HCT116 (cell line): ENCODE measurements around the gene SLC24A2. TPM values are rescaled to one million over a fixed set of nuclear protein-coding genes. Genes with fewer than 3 reads are reported as not detected.

Experiments
- ATAC-seq: fragments of 200-7000 bp; cut with Tn5 transposase; 2 replicates; pipeline ENCODE4 v1.9.1; 2020; ENCODE audit warnings: mild to moderate bottlenecking, moderate library complexity
- BruUV-seq: library from RNA; stranded (reverse); fragments of 400-500 nt; replicated peaks from 2 replicates; lab custom pipeline; 2021; lab: Mats Ljungman, UMichigan
- CTCF ChIA-PET: fragments of 300-600 bp; sonication (Branson Sonifier 250); formaldehyde crosslinking; loops from one replicate; lab custom pipeline; 2021; ENCODE audit warnings: antibody characterized with exemption; lab: Charles Lee
- POLR2A ChIA-PET: fragments of 300-600, 350-600 bp; sonication (Branson Sonifier 250); formaldehyde crosslinking; loops from one replicate; lab custom pipeline; 2021; ENCODE audit warnings: antibody characterized with exemption; lab: Charles Lee
- RAD21 ChIA-PET, 2 experiments: fragments of 300-600 bp; sonication (Branson Sonifier 250); formaldehyde crosslinking; loops; one replicate each; lab custom pipeline; 2023; ENCODE audit warnings: low total read pairs in 2 of 2; ENCODE audit not compliant: uncharacterized antibody in 2 of 2, unreplicated experiment in 2 of 2, low non-redundant PET in 1 of 2; lab: Charles Lee
- DNase-seq: peaks from one replicate; pipeline ENCODE4 v3.0.0-alpha.2; 2010; ENCODE audit warnings: low read depth, low spot score
- H2AFZ ChIP-seq: fragments of 200-600 bp; shearing (Covaris generic), sonication (generic); 2 replicates; pipeline ENCODE4 v1.6.1; 2017; ENCODE audit warnings: low read depth, mixed run types, mixed read lengths, antibody characterized with exemption, low read length; ENCODE audit not compliant: poor library complexity, severe bottlenecking
- H3K27ac ChIP-seq: 2 replicates; pipeline ENCODE4 v1.5.1; 2012; ENCODE audit warnings: low read depth, low read length
- H3K27me3 ChIP-seq: fragments of 200-600 bp; sonication (generic); 2 replicates; pipeline ENCODE4 v1.6.1; 2016; ENCODE audit warnings: mixed run types, low read length, mixed read lengths; ENCODE audit not compliant: insufficient read depth
- H3K36me3 ChIP-seq, 2 experiments: fragments of 200-500 bp in 1 of 2; fragments of 200-600 bp in 1 of 2; sonication (Bioruptor generic) in 1 of 2; sonication (generic) in 1 of 2; 2 replicates each; pipeline versions ENCODE4 v1.5.1 to v1.6.1; 2014 to 2016; ENCODE audit warnings: low read length in 2 of 2, inconsistent platforms in 1 of 2, mixed read lengths in 1 of 2, mixed run types in 1 of 2; ENCODE audit not compliant: insufficient read depth in 2 of 2, control insufficient read depth in 1 of 2
- H3K4me1 ChIP-seq, 2 experiments: fragments of 200-600 bp in 1 of 2; sonication (generic) in 1 of 2; 2 replicates each; pipeline versions ENCODE4 v1.5.1 to v1.6.1; 2012 to 2017; ENCODE audit warnings: low read length in 2 of 2, inconsistent platforms in 1 of 2, mild to moderate bottlenecking in 1 of 2, mixed read lengths in 1 of 2, mixed run types in 1 of 2, moderate library complexity in 1 of 2; ENCODE audit not compliant: insufficient read depth in 2 of 2, control insufficient read depth in 1 of 2
- H3K4me2 ChIP-seq: fragments of 200-600 bp; sonication (generic); 2 replicates; pipeline ENCODE4 v1.6.1; 2017; ENCODE audit warnings: mixed run types, low read length, mixed read lengths
- H3K4me3 ChIP-seq, 2 experiments: fragments of 200-600 bp in 1 of 2; sonication (generic) in 1 of 2; replicated peaks in 1 of 2; 2 replicates each; pipeline ENCODE4 v1.5.1; 2011 to 2016; ENCODE audit warnings: low read length in 2 of 2, control low read depth in 1 of 2, low read depth in 1 of 2, mild to moderate bottlenecking in 1 of 2, mixed read lengths in 1 of 2, mixed run types in 1 of 2
- H3K79me2 ChIP-seq: fragments of 200-600 bp; sonication (generic); 2 replicates; pipeline ENCODE4 v1.6.1; 2017; ENCODE audit warnings: mild to moderate bottlenecking, mixed run types, low read length, moderate library complexity, mixed read lengths; ENCODE audit not compliant: insufficient read depth
- H3K9ac ChIP-seq: fragments of 200-600 bp; sonication (generic); 2 replicates; pipeline ENCODE4 v1.6.1; 2016; ENCODE audit warnings: low read length, mixed read lengths
- H3K9me2 ChIP-seq: fragments of 200-600 bp; sonication (generic), shearing (Covaris generic); 2 replicates; pipeline ENCODE4 v1.6.1; 2017; ENCODE audit warnings: mixed run types, mild to moderate bottlenecking, moderate library complexity; ENCODE audit not compliant: insufficient read depth
- H3K9me3 ChIP-seq, 2 experiments: fragments of 200-500 bp in 1 of 2; fragments of 200-600 bp in 1 of 2; sonication (Bioruptor generic) in 1 of 2; sonication (generic) in 1 of 2; 2 replicates each; pipeline ENCODE4 v1.6.1; 2014 to 2017; ENCODE audit warnings: low read length in 2 of 2, mixed read lengths in 2 of 2, inconsistent platforms in 1 of 2, low read depth in 1 of 2, mild to moderate bottlenecking in 1 of 2, mixed run types in 1 of 2, moderate library complexity in 1 of 2; ENCODE audit not compliant: control insufficient read depth in 1 of 2, insufficient read depth in 1 of 2
- H4K20me1 ChIP-seq: fragments of 200-600 bp; sonication (generic), shearing (Covaris generic); 2 replicates; pipeline ENCODE4 v1.6.1; 2017; ENCODE audit warnings: mixed run types, mild to moderate bottlenecking, moderate library complexity; ENCODE audit not compliant: insufficient read depth
- CEBPB ChIP-seq: IDR thresholded peaks from 2 replicates; pipeline ENCODE4 v1.6.1; 2012; ENCODE audit warnings: low read depth
- EGR1 ChIP-seq: IDR thresholded peaks from 2 replicates; pipeline ENCODE4 v1.6.1; 2012; ENCODE audit warnings: low read depth
- ELF1 ChIP-seq: IDR thresholded peaks from 2 replicates; pipeline ENCODE4 v1.6.1; 2012; ENCODE audit warnings: low read depth, borderline replicate concordance
- EZH2phosphoT487 ChIP-seq: fragments of 200-600 bp; IDR thresholded peaks from 2 replicates; pipeline ENCODE4 v1.6.1; 2018; ENCODE audit warnings: antibody characterized with exemption, borderline replicate concordance
- JUND ChIP-seq: IDR thresholded peaks from 2 replicates; pipeline ENCODE4 v1.6.1; 2012
- POLR2A ChIP-seq: IDR thresholded peaks from 2 replicates; pipeline ENCODE4 v1.7.0; 2011; ENCODE audit warnings: borderline replicate concordance; ENCODE audit not compliant: insufficient read depth, insufficient read length; ENCODE audit errors: extremely low read depth
- POLR2AphosphoS5 ChIP-seq: IDR thresholded peaks from 2 replicates; pipeline ENCODE4 v1.6.1; 2011; ENCODE audit warnings: mild to moderate bottlenecking, low read depth, low read length, moderate library complexity
- SIN3A ChIP-seq: IDR thresholded peaks from 2 replicates; pipeline ENCODE4 v1.6.1; 2012; ENCODE audit warnings: low read depth
- SP1 ChIP-seq: IDR thresholded peaks from 2 replicates; pipeline ENCODE4 v1.6.1; 2012; ENCODE audit warnings: low read depth
- SRF ChIP-seq: IDR thresholded peaks from 2 replicates; pipeline ENCODE4 v1.6.1; 2012; ENCODE audit warnings: low read depth
- TCF7L2 ChIP-seq: IDR thresholded peaks from 2 replicates; pipeline ENCODE4 v1.7.0; 2011; ENCODE audit warnings: borderline replicate concordance, inconsistent platforms; ENCODE audit not compliant: insufficient read depth, insufficient read length; ENCODE audit errors: extremely low read depth
- YY1 ChIP-seq: IDR thresholded peaks from 2 replicates; pipeline ENCODE4 v1.6.1; 2011; ENCODE audit warnings: low read length, low read depth, moderate library complexity, mild to moderate bottlenecking; ENCODE audit not compliant: insufficient replicate concordance; ENCODE audit errors: extremely low read depth
- ZNF274 ChIP-seq: fragments of 200-500 bp; sonication (Bioruptor generic); IDR thresholded peaks from 2 replicates; pipeline ENCODE4 v1.6.1; 2014; ENCODE audit warnings: mild to moderate bottlenecking, low read depth, low read length, inconsistent platforms
- intact Hi-C: fragments of 100-400 bp; cut with micrococcal nuclease; formaldehyde crosslinking; loops from 2 replicates; pipeline ENCODE4 v1.10.0; 2022
- total RNA-seq: library from RNA; stranded (reverse); gene quantifications from one replicate; pipeline ENCODE4 v1.2.1, GENCODE V29; 2021; ENCODE audit not compliant: unreplicated experiment
- TF ChIP-seq, protein P1 (sequence below): IDR thresholded peaks from 2 replicates; pipeline ENCODE4 v1.6.1; 2012; ENCODE audit warnings: low read depth
- TF ChIP-seq, protein P2 (sequence below): IDR thresholded peaks from 2 replicates; pipeline ENCODE4 v1.6.1; 2011; ENCODE audit warnings: mild to moderate bottlenecking, low read length, moderate library complexity; ENCODE audit not compliant: insufficient replicate concordance; ENCODE audit errors: extremely low read depth
- TF ChIP-seq, protein P3 (sequence below): IDR thresholded peaks from 2 replicates; pipeline ENCODE4 v1.6.1; 2012
- TF ChIP-seq, protein P4 (sequence below): IDR thresholded peaks from 2 replicates; pipeline ENCODE4 v1.6.1; 2012
- TF ChIP-seq, protein P5 (sequence below), 3 experiments: fragments of 200-600 bp in 1 of 3; sonication (generic) in 1 of 3; IDR thresholded peaks in 2 of 3; conservative IDR thresholded peaks in 1 of 3; 2 replicates each; pipeline ENCODE4 v1.5.1; 2012 to 2017; ENCODE audit warnings: low read depth in 2 of 3, low read length in 2 of 3, antibody characterized with exemption in 1 of 3, borderline replicate concordance in 1 of 3, control low read depth in 1 of 3, mild to moderate bottlenecking in 1 of 3, mixed read lengths in 1 of 3, mixed run types in 1 of 3, moderate library complexity in 1 of 3; ENCODE audit not compliant: insufficient read depth in 1 of 3

Gene SLC24A2
- total RNA-seq, 1 experiment from 2014 or later = not detected

DNA sequence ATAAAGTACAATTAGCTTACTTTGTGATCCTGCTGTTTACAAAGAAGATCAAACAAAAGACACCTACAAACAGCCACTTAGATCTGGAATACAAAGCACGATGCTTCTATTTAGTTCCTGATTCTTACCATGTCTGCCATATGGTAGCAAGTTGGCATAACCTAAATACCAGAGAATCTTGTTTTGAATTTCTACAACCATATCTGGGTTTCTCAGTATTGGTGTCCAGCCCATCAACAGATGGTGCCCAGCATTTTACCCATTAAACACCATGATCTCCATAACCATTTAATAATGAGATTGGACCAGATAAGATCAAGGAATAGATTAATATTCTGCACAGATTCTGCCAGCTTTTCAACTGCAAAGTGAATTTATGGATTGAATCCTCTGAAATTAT, 29.8 kb downstream of the SLC24A2 start:
- intact Hi-C loops = loop anchor here (1.0 kb wide), 1 partner anchor 13 kb away; no protein-coding TSS in a partner anchor
- DNase-seq (no peak), ATAC-seq (no peak)
- Histone ChIP-seq H4K20me1 (no peaks in the 10 kb centered on the region), H2AFZ (no peak overlapping the region), H3K9ac (no peak overlapping the region), H3K27ac (no peak overlapping the region), H3K27me3 (peaks cover 3% of the 10 kb centered on the region; the same call in 1 of the 2 replicates), H3K4me1 (no peaks in the 10 kb centered on the region), H3K9me3 (no peaks in the 10 kb centered on the region), H3K4me2 (no peak overlapping the region), H3K79me2 (no peaks in the 10 kb centered on the region), H3K36me3 (no peaks in the 10 kb centered on the region), H3K4me3 (no peak overlapping the region), H3K9me2 (no peaks in the 10 kb centered on the region)
- POLR2A ChIA-PET = no interaction called here
- CTCF ChIA-PET = no interaction called here
- BruUV-seq = no TSS peak
- RAD21 ChIA-PET = no interaction called here
- TF ChIP-seq SRF = no peak
- TF ChIP-seq, protein P1, sequence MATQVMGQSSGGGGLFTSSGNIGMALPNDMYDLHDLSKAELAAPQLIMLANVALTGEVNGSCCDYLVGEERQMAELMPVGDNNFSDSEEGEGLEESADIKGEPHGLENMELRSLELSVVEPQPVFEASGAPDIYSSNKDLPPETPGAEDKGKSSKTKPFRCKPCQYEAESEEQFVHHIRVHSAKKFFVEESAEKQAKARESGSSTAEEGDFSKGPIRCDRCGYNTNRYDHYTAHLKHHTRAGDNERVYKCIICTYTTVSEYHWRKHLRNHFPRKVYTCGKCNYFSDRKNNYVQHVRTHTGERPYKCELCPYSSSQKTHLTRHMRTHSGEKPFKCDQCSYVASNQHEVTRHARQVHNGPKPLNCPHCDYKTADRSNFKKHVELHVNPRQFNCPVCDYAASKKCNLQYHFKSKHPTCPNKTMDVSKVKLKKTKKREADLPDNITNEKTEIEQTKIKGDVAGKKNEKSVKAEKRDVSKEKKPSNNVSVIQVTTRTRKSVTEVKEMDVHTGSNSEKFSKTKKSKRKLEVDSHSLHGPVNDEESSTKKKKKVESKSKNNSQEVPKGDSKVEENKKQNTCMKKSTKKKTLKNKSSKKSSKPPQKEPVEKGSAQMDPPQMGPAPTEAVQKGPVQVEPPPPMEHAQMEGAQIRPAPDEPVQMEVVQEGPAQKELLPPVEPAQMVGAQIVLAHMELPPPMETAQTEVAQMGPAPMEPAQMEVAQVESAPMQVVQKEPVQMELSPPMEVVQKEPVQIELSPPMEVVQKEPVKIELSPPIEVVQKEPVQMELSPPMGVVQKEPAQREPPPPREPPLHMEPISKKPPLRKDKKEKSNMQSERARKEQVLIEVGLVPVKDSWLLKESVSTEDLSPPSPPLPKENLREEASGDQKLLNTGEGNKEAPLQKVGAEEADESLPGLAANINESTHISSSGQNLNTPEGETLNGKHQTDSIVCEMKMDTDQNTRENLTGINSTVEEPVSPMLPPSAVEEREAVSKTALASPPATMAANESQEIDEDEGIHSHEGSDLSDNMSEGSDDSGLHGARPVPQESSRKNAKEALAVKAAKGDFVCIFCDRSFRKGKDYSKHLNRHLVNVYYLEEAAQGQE = no peak
- no peak for TF ChIP-seq JUND
- no peak for TF ChIP-seq POLR2A
- TF ChIP-seq, protein P2, sequence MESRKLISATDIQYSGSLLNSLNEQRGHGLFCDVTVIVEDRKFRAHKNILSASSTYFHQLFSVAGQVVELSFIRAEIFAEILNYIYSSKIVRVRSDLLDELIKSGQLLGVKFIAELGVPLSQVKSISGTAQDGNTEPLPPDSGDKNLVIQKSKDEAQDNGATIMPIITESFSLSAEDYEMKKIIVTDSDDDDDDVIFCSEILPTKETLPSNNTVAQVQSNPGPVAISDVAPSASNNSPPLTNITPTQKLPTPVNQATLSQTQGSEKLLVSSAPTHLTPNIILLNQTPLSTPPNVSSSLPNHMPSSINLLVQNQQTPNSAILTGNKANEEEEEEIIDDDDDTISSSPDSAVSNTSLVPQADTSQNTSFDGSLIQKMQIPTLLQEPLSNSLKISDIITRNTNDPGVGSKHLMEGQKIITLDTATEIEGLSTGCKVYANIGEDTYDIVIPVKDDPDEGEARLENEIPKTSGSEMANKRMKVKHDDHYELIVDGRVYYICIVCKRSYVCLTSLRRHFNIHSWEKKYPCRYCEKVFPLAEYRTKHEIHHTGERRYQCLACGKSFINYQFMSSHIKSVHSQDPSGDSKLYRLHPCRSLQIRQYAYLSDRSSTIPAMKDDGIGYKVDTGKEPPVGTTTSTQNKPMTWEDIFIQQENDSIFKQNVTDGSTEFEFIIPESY = no peak
- no peak for TF ChIP-seq TCF7L2
- TF ChIP-seq SP1 = no peak
- no peak for TF ChIP-seq EGR1
- no peak for TF ChIP-seq ELF1
- TF ChIP-seq, protein P3, sequence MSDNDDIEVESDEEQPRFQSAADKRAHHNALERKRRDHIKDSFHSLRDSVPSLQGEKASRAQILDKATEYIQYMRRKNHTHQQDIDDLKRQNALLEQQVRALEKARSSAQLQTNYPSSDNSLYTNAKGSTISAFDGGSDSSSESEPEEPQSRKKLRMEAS = no peak
- no peak for TF ChIP-seq EZH2phosphoT487
- TF ChIP-seq, protein P4, sequence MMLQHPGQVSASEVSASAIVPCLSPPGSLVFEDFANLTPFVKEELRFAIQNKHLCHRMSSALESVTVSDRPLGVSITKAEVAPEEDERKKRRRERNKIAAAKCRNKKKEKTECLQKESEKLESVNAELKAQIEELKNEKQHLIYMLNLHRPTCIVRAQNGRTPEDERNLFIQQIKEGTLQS = no peak
- no peak for TF ChIP-seq CEBPB
- TF ChIP-seq POLR2AphosphoS5 = no peak
- TF ChIP-seq, protein P5, sequence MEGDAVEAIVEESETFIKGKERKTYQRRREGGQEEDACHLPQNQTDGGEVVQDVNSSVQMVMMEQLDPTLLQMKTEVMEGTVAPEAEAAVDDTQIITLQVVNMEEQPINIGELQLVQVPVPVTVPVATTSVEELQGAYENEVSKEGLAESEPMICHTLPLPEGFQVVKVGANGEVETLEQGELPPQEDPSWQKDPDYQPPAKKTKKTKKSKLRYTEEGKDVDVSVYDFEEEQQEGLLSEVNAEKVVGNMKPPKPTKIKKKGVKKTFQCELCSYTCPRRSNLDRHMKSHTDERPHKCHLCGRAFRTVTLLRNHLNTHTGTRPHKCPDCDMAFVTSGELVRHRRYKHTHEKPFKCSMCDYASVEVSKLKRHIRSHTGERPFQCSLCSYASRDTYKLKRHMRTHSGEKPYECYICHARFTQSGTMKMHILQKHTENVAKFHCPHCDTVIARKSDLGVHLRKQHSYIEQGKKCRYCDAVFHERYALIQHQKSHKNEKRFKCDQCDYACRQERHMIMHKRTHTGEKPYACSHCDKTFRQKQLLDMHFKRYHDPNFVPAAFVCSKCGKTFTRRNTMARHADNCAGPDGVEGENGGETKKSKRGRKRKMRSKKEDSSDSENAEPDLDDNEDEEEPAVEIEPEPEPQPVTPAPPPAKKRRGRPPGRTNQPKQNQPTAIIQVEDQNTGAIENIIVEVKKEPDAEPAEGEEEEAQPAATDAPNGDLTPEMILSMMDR (IDR thresholded peaks at IDR 0.05 in 2 of 3, conservative IDR thresholded peaks at IDR 0.05 in 1 of 3; ENCODE audit: borderline replicate concordance in 1 of 3, insufficient read depth in 1 of 3, low read depth in 2 of 3, low read length in 2 of 3) = no peak
- TF ChIP-seq YY1 = no peak
- TF ChIP-seq ZNF274 = no peak
- no peak for TF ChIP-seq SIN3A
